Uterus (tissue), 4 donors: Measurements from ENCODE around the gene PGBD5. TPM values are rescaled to one million over a fixed set of nuclear protein-coding genes. Genes with fewer than 3 reads are reported as not detected.

ENCODE experiments used
- DNase-seq, 2 donors: peaks; one replicate each; pipeline ENCODE4 v3.0.0-alpha.2; 2019 to 2020
- H3K27ac ChIP-seq, 2 donors: fragments of 200-600 bp; sonication (generic); 1 replicate in 1 of 2; 2 replicates in 1 of 2; pipeline ENCODE4 v1.5.1; 2016 to 2018
- H3K27me3 ChIP-seq, 2 donors: fragments of 200-600 bp; sonication (generic); one replicate each; pipeline ENCODE4 v1.5.1; 2018 to 2019; ENCODE audit warnings: control low read depth in 1 of 2
- H3K36me3 ChIP-seq, 2 donors: fragments of 200-600 bp; sonication (generic); one replicate each; pipeline ENCODE4 v1.5.1; 2019; ENCODE audit warnings: control low read depth in 1 of 2
- H3K4me1 ChIP-seq, 2 donors: fragments of 200-600 bp; sonication (generic); one replicate each; pipeline ENCODE4 v1.5.1; 2018 to 2019; ENCODE audit warnings: control low read depth in 1 of 2
- H3K4me3 ChIP-seq, 2 donors: fragments of 200-600 bp; sonication (generic); 1 replicate in 1 of 2; 2 replicates in 1 of 2; pipeline ENCODE4 v1.5.1; 2018 to 2019; ENCODE audit warnings: mild to moderate bottlenecking in 1 of 2
- H3K9me3 ChIP-seq, 2 donors: fragments of 200-600 bp; sonication (generic); one replicate each; pipeline ENCODE4 v1.5.1; 2019; ENCODE audit warnings: control low read depth in 1 of 2
- POLR2A ChIP-seq, 2 donors: fragments of 450-650 bp; IDR thresholded peaks; one replicate each; pipeline ENCODE4 v1.6.1; 2016; ENCODE audit warnings: antibody characterized with exemption in 2 of 2, mild to moderate bottlenecking in 1 of 2, moderate library complexity in 1 of 2
- intact Hi-C: fragments of 100-400 bp; cut with DNase I; formaldehyde crosslinking; loops from one replicate; pipeline ENCODE4 v1.15.1; 2023; ENCODE audit warnings: low total_unique reads
- total RNA-seq, 4 donors: library from RNA; depleted of rRNA in 3 of 4; stranded (reverse); fragments of >200 nt in 3 of 4; gene quantifications; one replicate each; pipeline versions ENCODE4 v1.1.0 to v1.2.4, GENCODE V29; 2014 to 2023
- TF ChIP-seq, protein P1 (sequence below), 4 experiments: fragments of 200-600 bp in 2 of 4; fragments of 450-650 bp in 2 of 4; sonication (generic) in 2 of 4; IDR thresholded peaks; one replicate each; pipeline ENCODE4 v1.5.1; 2016 to 2019; ENCODE audit warnings: antibody characterized with exemption in 4 of 4, mild to moderate bottlenecking in 2 of 4, moderate library complexity in 1 of 4
- donor health status: DM: yes; HTN: yes; CAD: no.

Gene PGBD5
- total RNA-seq, 4 donors from 2014 or later: under 0.01 to 0.69 (median 0.11) TPM

DNA sequence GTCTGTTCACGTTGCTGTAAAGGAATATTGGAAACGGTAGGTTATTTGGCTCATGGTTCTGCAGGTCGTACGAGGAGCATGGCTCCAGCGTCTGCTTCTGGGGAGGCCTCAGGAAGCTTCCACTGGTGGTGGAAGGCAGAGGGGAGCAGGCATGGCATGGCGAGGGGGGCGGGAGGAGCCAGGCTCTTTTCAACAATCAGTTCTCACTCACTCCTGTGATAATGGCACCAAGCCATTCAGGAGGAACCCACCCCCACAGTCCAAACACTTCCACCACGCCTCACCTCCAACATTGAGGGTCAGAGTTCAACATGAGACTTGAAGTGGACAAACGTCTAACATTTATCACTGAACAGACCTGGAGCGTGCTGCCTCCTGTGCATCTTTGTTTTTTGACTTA, 141.2 kb downstream of the PGBD5 start:
- TF ChIP-seq, protein P1, sequence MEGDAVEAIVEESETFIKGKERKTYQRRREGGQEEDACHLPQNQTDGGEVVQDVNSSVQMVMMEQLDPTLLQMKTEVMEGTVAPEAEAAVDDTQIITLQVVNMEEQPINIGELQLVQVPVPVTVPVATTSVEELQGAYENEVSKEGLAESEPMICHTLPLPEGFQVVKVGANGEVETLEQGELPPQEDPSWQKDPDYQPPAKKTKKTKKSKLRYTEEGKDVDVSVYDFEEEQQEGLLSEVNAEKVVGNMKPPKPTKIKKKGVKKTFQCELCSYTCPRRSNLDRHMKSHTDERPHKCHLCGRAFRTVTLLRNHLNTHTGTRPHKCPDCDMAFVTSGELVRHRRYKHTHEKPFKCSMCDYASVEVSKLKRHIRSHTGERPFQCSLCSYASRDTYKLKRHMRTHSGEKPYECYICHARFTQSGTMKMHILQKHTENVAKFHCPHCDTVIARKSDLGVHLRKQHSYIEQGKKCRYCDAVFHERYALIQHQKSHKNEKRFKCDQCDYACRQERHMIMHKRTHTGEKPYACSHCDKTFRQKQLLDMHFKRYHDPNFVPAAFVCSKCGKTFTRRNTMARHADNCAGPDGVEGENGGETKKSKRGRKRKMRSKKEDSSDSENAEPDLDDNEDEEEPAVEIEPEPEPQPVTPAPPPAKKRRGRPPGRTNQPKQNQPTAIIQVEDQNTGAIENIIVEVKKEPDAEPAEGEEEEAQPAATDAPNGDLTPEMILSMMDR (IDR thresholded peaks at IDR 0.05): no peak
- no peak for TF ChIP-seq POLR2A (IDR thresholded peaks at IDR 0.05)
- Histone ChIP-seq H3K4me3 (no peak overlapping the region), H3K36me3 (no peaks in the 10 kb centered on the region), H3K9me3 (no peaks in the 10 kb centered on the region), H3K4me1 (no peaks in the 10 kb centered on the region), H3K27ac (no peak overlapping the region), H3K27me3 (no peaks in the 10 kb centered on the region)
- DNase-seq: no peak
- intact Hi-C loops: no loop called here

DNA sequence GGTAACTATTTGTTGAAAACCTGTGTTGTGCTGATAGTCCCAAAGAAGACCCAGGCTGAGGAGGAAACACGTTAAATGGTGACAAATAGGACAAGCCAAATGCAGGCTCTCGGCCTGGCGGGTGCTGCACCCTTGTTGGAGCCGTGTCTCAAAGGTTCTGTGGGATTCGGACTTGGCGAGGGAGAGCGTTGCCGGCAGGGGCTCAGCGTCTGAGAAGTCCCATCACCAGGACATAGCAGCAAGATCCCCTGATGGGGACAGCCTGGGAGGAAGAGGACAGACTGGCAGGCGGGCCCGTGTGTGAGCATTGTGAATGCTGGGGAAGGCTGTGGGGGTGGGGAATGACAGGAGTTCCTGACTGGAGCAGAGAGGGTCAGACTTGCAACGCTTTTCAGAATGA, 142.5 kb downstream of the PGBD5 start:
- DNase-seq: peak in 1 of 2 donors; percentile 6
- intact Hi-C loops: no loop called here
- TF ChIP-seq POLR2A (IDR thresholded peaks at IDR 0.05): no peak
- TF ChIP-seq, protein P1 (IDR thresholded peaks at IDR 0.05): no peak
- no peak overlapping the region for H3K4me3 ChIP-seq
- no peaks in the 10 kb centered on the region for H3K36me3 ChIP-seq
- H3K9me3 ChIP-seq: no peaks in the 10 kb centered on the region
- H3K27ac ChIP-seq: no peak overlapping the region
- H3K27me3 ChIP-seq: no peaks in the 10 kb centered on the region
- no peaks in the 10 kb centered on the region for H3K4me1 ChIP-seq

DNA sequence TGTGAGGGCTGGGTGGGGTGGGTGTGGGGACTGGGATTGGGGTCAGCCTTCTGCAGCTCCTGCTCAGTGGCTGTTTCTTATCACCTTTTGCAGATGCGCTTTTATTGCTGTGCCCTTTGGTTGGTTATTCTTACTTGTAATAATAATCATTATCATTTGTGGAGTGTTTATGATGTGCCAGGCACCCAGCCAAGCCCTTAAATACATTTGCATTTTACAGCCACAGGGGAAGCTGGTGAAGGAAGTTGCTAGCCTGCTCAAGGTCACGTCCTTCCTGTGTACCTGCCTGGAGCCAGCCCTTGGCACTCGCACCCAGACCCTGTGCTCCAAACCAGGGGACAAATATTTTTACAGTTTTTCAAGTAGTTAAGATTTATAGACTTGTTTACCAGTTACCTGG, 144.0 kb downstream of the PGBD5 start:
- Histone ChIP-seq H3K9me3 (no peaks in the 10 kb centered on the region), H3K27me3 (no peaks in the 10 kb centered on the region), H3K27ac (peak overlapping the region; percentile 42 to 71), H3K36me3 (no peaks in the 10 kb centered on the region), H3K4me3 (no peak overlapping the region), H3K4me1 (no peaks in the 10 kb centered on the region)
- intact Hi-C loops: no loop called here
- no peak for TF ChIP-seq POLR2A (IDR thresholded peaks at IDR 0.05)
- TF ChIP-seq, protein P1 (IDR thresholded peaks at IDR 0.05): no peak
- DNase-seq: peak; percentile 7 to 43

DNA sequence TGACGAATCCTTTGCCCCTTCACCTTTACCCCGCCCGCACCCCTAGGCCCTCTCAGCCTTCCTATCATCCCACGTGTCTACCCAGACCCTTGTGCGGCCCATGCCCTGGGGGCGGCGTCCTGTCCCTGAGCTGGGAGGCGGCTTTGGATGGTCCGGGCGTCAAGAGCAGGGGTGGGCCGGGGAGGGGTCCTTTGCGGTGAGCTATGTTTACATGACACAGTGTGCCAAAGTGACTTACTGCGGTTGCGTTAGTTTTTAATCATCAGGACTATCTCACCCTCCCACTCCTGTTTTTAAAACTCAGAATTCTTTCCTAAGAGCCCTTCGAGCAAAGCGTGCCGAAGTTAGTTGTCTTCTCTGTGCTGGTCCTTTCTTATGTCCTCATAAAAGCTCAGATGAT, 144.6 kb downstream of the PGBD5 start:
- Histone ChIP-seq H3K4me1 (no peaks in the 10 kb centered on the region), H3K9me3 (no peaks in the 10 kb centered on the region), H3K4me3 (no peak overlapping the region), H3K36me3 (no peaks in the 10 kb centered on the region), H3K27ac (peak overlapping the region; percentile 42 to 71), H3K27me3 (no peaks in the 10 kb centered on the region)
- intact Hi-C loops: no loop called here
- peak; percentile 14 to 43 for DNase-seq
- TF ChIP-seq, protein P1 (IDR thresholded peaks at IDR 0.05): no peak
- no peak for TF ChIP-seq POLR2A (IDR thresholded peaks at IDR 0.05)

DNA sequence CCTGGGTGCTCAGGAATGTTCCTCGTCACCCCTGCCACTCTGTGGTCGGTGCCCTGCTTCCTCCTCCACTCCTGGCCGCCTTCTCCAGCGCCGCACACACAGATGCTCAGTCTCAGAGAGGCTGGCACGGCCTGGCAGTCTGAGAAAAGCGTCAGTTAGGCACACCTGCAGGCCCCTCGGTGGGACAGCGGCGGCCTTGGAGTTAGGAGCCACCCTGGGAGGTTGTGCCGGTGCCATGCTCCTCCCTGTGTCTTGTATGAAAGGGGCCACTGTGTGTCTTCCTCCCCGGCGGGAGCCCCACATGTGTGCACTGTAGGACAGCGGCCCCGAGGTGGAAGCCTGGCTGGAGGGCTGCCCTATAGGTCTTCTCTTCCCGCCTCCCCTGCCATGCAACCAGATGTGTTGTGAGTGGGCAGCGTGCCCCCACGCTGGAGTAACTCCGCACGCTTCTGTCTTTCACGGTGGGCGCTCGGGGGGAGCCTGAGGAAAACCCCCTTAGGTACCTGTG, 145.2 kb downstream of the PGBD5 start:
- no peaks in the 10 kb centered on the region for H3K4me1 ChIP-seq
- H3K4me3 ChIP-seq: no peak overlapping the region
- H3K36me3 ChIP-seq: no peaks in the 10 kb centered on the region
- TF ChIP-seq, protein P1 (IDR thresholded peaks at IDR 0.05): no peak
- TF ChIP-seq POLR2A (IDR thresholded peaks at IDR 0.05): no peak
- H3K9me3 ChIP-seq: no peaks in the 10 kb centered on the region
- H3K27me3 ChIP-seq: no peaks in the 10 kb centered on the region
- H3K27ac ChIP-seq: peak overlapping the region; percentile 42 to 71
- peak in 1 of 2 donors; percentile 11 for DNase-seq
- intact Hi-C loops: no loop called here
